SK-N-SH (cell line): Measurements from ENCODE around the gene SEMA6C. TPM values are rescaled to one million over a fixed set of nuclear protein-coding genes. Genes with fewer than 3 reads are reported as not detected.

ENCODE experiments used
- CTCF ChIA-PET: fragments of 300-600, 350-600 bp; formaldehyde crosslinking; extraction: SDS; loops from one replicate; lab custom pipeline; 2021; lab: Yijun Ruan, JAX
- POLR2A ChIA-PET: fragments of 350-600 bp; sonication (Branson Sonifier 250); formaldehyde crosslinking; extraction: SDS; loops from one replicate; lab custom pipeline; 2020; ENCODE audit warnings: antibody characterized with exemption, inconsistent platforms; lab: Yijun Ruan, JAX
- DNase-seq: peaks from one replicate; pipeline ENCODE4 v3.0.0; 2012
- H2AFZ ChIP-seq: fragments of 200-600 bp; sonication (generic); 2 replicates; pipeline ENCODE4 v1.8.1; 2016; ENCODE audit warnings: antibody characterized with exemption, mild to moderate bottlenecking, low read depth
- H3F3A ChIP-seq: fragments of 200-600 bp; sonication (generic); replicated peaks from 2 replicates; pipeline ENCODE3; 2016; ENCODE audit warnings: antibody characterized with exemption, mild to moderate bottlenecking; ENCODE audit not compliant: insufficient read depth
- H3K27ac ChIP-seq, 2 experiments: fragments of 200-500 bp in 1 of 2; fragments of 200-600 bp in 1 of 2; sonication (Bioruptor generic) in 1 of 2; sonication (generic), shearing (Covaris generic) in 1 of 2; 2 replicates each; pipeline versions ENCODE4 v1.5.1 to v1.6.1; 2014 to 2016; ENCODE audit warnings: low read depth in 2 of 2, inconsistent platforms in 1 of 2, low read length in 1 of 2, mild to moderate bottlenecking in 1 of 2, mixed read lengths in 1 of 2
- H3K27me3 ChIP-seq: fragments of 200-600 bp; sonication (generic), shearing (Covaris generic); 2 replicates; pipeline ENCODE4 v1.6.1; 2016; ENCODE audit warnings: mixed run types; ENCODE audit not compliant: insufficient read depth
- H3K36me3 ChIP-seq, 2 experiments: fragments of 200-500 bp in 1 of 2; fragments of 200-600 bp in 1 of 2; sonication (Bioruptor generic) in 1 of 2; sonication (generic) in 1 of 2; replicated peaks in 1 of 2; 2 replicates each; pipeline versions ENCODE3 to v1.5.1; 2014 to 2016; ENCODE audit warnings: low read length in 1 of 2, mild to moderate bottlenecking in 1 of 2; ENCODE audit not compliant: insufficient read depth in 2 of 2, control insufficient read depth in 1 of 2
- H3K4me1 ChIP-seq, 2 experiments: fragments of 200-500 bp in 1 of 2; fragments of 200-600 bp in 1 of 2; sonication (Bioruptor generic) in 1 of 2; sonication (generic), shearing (Covaris generic) in 1 of 2; 2 replicates each; pipeline versions ENCODE4 v1.5.1 to v1.6.1; 2014 to 2016; ENCODE audit warnings: low read depth in 1 of 2, low read length in 1 of 2, mixed run types in 1 of 2; ENCODE audit not compliant: insufficient read depth in 2 of 2, control insufficient read depth in 1 of 2
- H3K4me2 ChIP-seq: fragments of 200-600 bp; sonication (generic), shearing (Covaris generic); 2 replicates; pipeline ENCODE4 v1.6.1; 2017; ENCODE audit warnings: mixed run types
- H3K4me3 ChIP-seq, 2 experiments: fragments of 200-500 bp in 1 of 2; fragments of 200-600 bp in 1 of 2; sonication (Bioruptor generic) in 1 of 2; sonication (generic), shearing (Covaris generic) in 1 of 2; 2 replicates each; pipeline versions ENCODE4 v1.5.1 to v1.8.1; 2014 to 2016; ENCODE audit warnings: low read depth in 2 of 2, inconsistent platforms in 1 of 2, low read length in 1 of 2, mild to moderate bottlenecking in 1 of 2, mixed read lengths in 1 of 2, moderate library complexity in 1 of 2
- H3K79me2 ChIP-seq: fragments of 200-600 bp; sonication (generic); 2 replicates; pipeline ENCODE4 v1.8.1; 2017; ENCODE audit warnings: mild to moderate bottlenecking; ENCODE audit not compliant: insufficient read depth
- H3K9ac ChIP-seq: fragments of 200-600 bp; sonication (generic); 2 replicates; pipeline ENCODE4 v1.6.1; 2017; ENCODE audit warnings: mixed run types
- H3K9me2 ChIP-seq: fragments of 200-600 bp; sonication (generic); 2 replicates; pipeline ENCODE4 v1.6.1; 2017; ENCODE audit warnings: mixed run types
- H3K9me3 ChIP-seq: fragments of 200-600 bp; sonication (generic); 2 replicates; pipeline ENCODE4 v1.6.1; 2017; ENCODE audit warnings: mixed run types, mild to moderate bottlenecking, moderate library complexity
- H4K20me1 ChIP-seq: fragments of 200-600 bp; sonication (generic); 2 replicates; pipeline ENCODE4 v1.6.1; 2017; ENCODE audit warnings: mild to moderate bottlenecking, mixed run types; ENCODE audit not compliant: insufficient read depth
- CHD2 ChIP-seq: fragments of 150-350 bp; IDR thresholded peaks from 2 replicates; pipeline ENCODE4 v1.6.1; 2018; ENCODE audit warnings: low read length; ENCODE audit not compliant: partially characterized antibody
- ELF1 ChIP-seq: IDR thresholded peaks from 2 replicates; pipeline ENCODE4 v1.4.0; 2012
- EP300 ChIP-seq, 2 experiments: IDR thresholded peaks; 2 replicates each; pipeline versions ENCODE4 v1.4.0 to v1.6.1; 2012; ENCODE audit warnings: borderline replicate concordance in 1 of 2, low read depth in 1 of 2, low read length in 1 of 2
- FOXJ3 ChIP-seq: sonication (generic); formaldehyde crosslinking; IDR thresholded peaks from 2 replicates; pipeline ENCODE4 v1.5.1; 2020; ENCODE audit warnings: mild to moderate bottlenecking, missing genetic modification reagents
- GATA2 ChIP-seq: sonication (generic); formaldehyde crosslinking; IDR thresholded peaks from 2 replicates; pipeline ENCODE4 v1.5.0; 2020; ENCODE audit warnings: mild to moderate bottlenecking, missing genetic modification reagents
- MXI1 ChIP-seq: IDR thresholded peaks from 2 replicates; pipeline ENCODE4 v1.6.1; 2012; ENCODE audit warnings: mild to moderate bottlenecking, low read depth, low read length, improper control_type of control experiment
- NRF1 ChIP-seq: IDR thresholded peaks from 2 replicates; pipeline ENCODE4 v1.6.1; 2012; ENCODE audit warnings: low read depth, mild to moderate bottlenecking, low read length
- RCOR1 ChIP-seq: fragments of 150-350 bp; IDR thresholded peaks from 2 replicates; pipeline ENCODE4 v1.6.1; 2017; ENCODE audit warnings: antibody characterized with exemption, low read length
- RXRA ChIP-seq: IDR thresholded peaks from 2 replicates; pipeline ENCODE4 v1.4.0; 2012; ENCODE audit warnings: low read depth, mild to moderate bottlenecking, borderline replicate concordance
- SIN3A ChIP-seq: IDR thresholded peaks from 2 replicates; pipeline ENCODE4 v1.6.1; 2012; ENCODE audit warnings: low read depth, mild to moderate bottlenecking, low read length, moderate library complexity, borderline replicate concordance
- SMC3 ChIP-seq: IDR thresholded peaks from 2 replicates; pipeline ENCODE4 v1.6.1; 2012; ENCODE audit warnings: low read depth, low read length, improper control_type of control experiment
- TAF1 ChIP-seq: IDR thresholded peaks from 2 replicates; pipeline ENCODE4 v1.6.1; 2012; ENCODE audit warnings: low read depth, mild to moderate bottlenecking, low read length, moderate library complexity, borderline replicate concordance
- TCF12 ChIP-seq: IDR thresholded peaks from 2 replicates; pipeline ENCODE4 v1.4.0; 2012
- USF1 ChIP-seq: IDR thresholded peaks from 2 replicates; pipeline ENCODE4 v1.4.0; 2012; ENCODE audit warnings: low read depth, borderline replicate concordance
- YY1 ChIP-seq: IDR thresholded peaks from 2 replicates; pipeline ENCODE4 v1.4.0; 2012; ENCODE audit warnings: low read depth, mild to moderate bottlenecking
- WGBS: methylation state at CpG from one replicate; pipeline ENCODE4 v1.1.6; 2017; ENCODE audit warnings: low lambda C conversion rate; 5-methylcytosine and 5-hydroxymethylcytosine counted together
- polyA plus RNA-seq, 3 experiments: library from polyadenylated mRNA; depleted of rRNA; stranded (reverse); fragments of >200 nt; gene quantifications; 2 replicates each; pipeline ENCODE4 v1.2.3, GENCODE V29; 2012
- TF ChIP-seq, protein P1 (sequence below): IDR thresholded peaks from 2 replicates; pipeline ENCODE4 v1.6.1; 2012; ENCODE audit warnings: mild to moderate bottlenecking, low read depth, low read length, moderate library complexity
- TF ChIP-seq, protein P2 (sequence below): fragments of 150-350 bp; IDR thresholded peaks from 2 replicates; pipeline ENCODE4 v1.6.1; 2017; ENCODE audit warnings: antibody characterized with exemption, low read length, low read depth, borderline replicate concordance
- TF ChIP-seq, protein P3 (sequence below): IDR thresholded peaks from 2 replicates; pipeline ENCODE4; 2012

SEMA6C gene
- polyA plus RNA-seq, 1 of the 3 experiments (the other 2 are of a cell fraction) = 4.0 TPM

GRCh38 chr1:151131701-151132334 lies 14.6 kb downstream of the SEMA6C start (continued):
- TF ChIP-seq, protein P1, sequence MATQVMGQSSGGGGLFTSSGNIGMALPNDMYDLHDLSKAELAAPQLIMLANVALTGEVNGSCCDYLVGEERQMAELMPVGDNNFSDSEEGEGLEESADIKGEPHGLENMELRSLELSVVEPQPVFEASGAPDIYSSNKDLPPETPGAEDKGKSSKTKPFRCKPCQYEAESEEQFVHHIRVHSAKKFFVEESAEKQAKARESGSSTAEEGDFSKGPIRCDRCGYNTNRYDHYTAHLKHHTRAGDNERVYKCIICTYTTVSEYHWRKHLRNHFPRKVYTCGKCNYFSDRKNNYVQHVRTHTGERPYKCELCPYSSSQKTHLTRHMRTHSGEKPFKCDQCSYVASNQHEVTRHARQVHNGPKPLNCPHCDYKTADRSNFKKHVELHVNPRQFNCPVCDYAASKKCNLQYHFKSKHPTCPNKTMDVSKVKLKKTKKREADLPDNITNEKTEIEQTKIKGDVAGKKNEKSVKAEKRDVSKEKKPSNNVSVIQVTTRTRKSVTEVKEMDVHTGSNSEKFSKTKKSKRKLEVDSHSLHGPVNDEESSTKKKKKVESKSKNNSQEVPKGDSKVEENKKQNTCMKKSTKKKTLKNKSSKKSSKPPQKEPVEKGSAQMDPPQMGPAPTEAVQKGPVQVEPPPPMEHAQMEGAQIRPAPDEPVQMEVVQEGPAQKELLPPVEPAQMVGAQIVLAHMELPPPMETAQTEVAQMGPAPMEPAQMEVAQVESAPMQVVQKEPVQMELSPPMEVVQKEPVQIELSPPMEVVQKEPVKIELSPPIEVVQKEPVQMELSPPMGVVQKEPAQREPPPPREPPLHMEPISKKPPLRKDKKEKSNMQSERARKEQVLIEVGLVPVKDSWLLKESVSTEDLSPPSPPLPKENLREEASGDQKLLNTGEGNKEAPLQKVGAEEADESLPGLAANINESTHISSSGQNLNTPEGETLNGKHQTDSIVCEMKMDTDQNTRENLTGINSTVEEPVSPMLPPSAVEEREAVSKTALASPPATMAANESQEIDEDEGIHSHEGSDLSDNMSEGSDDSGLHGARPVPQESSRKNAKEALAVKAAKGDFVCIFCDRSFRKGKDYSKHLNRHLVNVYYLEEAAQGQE = no peak
- TF ChIP-seq TCF12 (no peak), ELF1 (no peak), CHD2 (no peak), SMC3 (no peak), FOXJ3 (CRISPR knock-in tag) (no peak), USF1 (no peak), EP300 (IDR thresholded peaks at IDR 0.05; ENCODE audit: borderline replicate concordance in 1 of 2, low read depth in 1 of 2, low read length in 1 of 2) (no peak), RCOR1 (no peak)
- TF ChIP-seq, all 33 proteins: peak for 0

DNA sequence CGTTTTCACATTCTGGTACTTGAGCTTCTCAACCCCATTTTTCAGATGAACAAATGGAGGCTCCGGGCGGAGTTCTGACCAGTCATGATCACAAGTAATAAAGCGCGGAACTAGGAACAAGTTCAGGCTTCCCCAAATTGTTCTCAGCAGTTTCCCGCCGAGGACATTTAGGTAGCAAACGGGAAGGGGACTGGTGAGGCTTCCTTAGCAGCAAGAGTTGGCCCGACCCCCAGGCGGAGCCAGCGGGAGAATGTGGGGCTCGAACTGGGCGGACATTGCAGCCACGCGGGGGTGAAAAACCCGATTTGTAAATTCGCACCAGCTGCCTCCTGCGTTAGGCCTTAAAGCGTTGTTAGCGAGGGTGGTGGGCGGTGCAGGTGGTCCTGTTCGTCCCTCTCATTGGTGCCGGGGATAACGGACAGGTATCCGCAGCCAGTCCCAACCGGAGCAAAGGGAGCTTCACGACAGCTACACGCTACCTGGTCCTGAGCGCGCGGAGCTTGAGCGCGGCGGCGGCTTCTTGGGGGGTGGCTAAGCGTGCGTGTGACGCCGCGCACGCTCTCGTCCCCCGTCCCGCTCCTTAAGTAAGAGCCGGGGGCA lies 15.3 kb downstream of the SEMA6C start:
- no peaks in the 10 kb centered on the region for H4K20me1 ChIP-seq
- H3K27ac ChIP-seq = no peak overlapping the region
- H3K79me2 ChIP-seq = no peaks in the 10 kb centered on the region
- no peak overlapping the region for H3K4me2 ChIP-seq
- H2AFZ ChIP-seq = no peak overlapping the region
- no peaks in the 10 kb centered on the region for H3K27me3 ChIP-seq
- H3K9me2 ChIP-seq = no peaks in the 10 kb centered on the region
- ChIA-PET CTCF (interaction anchor here (0.7 to 1.7 kb wide), 3 partner anchors 15 to 875 kb away, joined by 3 to 8 read pairs (median 3); no protein-coding TSS in a partner anchor), POLR2A (no interaction called here)
- H3K9me3 ChIP-seq = no peaks in the 10 kb centered on the region
- H3K36me3 ChIP-seq = no peaks in the 10 kb centered on the region
- peak; percentile 31 for DNase-seq
- no peaks in the 10 kb centered on the region for H3K4me1 ChIP-seq
- whole genome bisulfite sequencing = 91% methylated on average over 44 of the region's 45 CpGs
- H3F3A ChIP-seq = peaks cover 13% of the 10 kb centered on the region
- H3K9ac ChIP-seq = no peak overlapping the region
- no peak overlapping the region for H3K4me3 ChIP-seq
- TF ChIP-seq MXI1 = no peak
- no peak for TF ChIP-seq EP300 (IDR thresholded peaks at IDR 0.05; ENCODE audit: borderline replicate concordance in 1 of 2, low read depth in 1 of 2, low read length in 1 of 2)
- TF ChIP-seq, protein P2, sequence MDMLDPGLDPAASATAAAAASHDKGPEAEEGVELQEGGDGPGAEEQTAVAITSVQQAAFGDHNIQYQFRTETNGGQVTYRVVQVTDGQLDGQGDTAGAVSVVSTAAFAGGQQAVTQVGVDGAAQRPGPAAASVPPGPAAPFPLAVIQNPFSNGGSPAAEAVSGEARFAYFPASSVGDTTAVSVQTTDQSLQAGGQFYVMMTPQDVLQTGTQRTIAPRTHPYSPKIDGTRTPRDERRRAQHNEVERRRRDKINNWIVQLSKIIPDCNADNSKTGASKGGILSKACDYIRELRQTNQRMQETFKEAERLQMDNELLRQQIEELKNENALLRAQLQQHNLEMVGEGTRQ = no peak
- TF ChIP-seq, protein P1 = no peak
- TF ChIP-seq YY1 = no peak
- TF ChIP-seq, protein P3, sequence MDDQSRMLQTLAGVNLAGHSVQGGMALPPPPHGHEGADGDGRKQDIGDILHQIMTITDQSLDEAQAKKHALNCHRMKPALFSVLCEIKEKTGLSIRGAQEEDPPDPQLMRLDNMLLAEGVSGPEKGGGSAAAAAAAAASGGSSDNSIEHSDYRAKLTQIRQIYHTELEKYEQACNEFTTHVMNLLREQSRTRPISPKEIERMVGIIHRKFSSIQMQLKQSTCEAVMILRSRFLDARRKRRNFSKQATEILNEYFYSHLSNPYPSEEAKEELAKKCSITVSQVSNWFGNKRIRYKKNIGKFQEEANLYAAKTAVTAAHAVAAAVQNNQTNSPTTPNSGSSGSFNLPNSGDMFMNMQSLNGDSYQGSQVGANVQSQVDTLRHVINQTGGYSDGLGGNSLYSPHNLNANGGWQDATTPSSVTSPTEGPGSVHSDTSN = no peak
- TF ChIP-seq TAF1 = no peak
- no peak for TF ChIP-seq GATA2
- TF ChIP-seq SIN3A = no peak
- TF ChIP-seq RXRA = no peak
- TF ChIP-seq FOXJ3 (CRISPR knock-in tag) = no peak
- TF ChIP-seq NRF1 = no peak
- TF ChIP-seq USF1 = no peak
